ENCODE measurements around the gene FAM156B. TPM values are rescaled to one million over a fixed set of nuclear protein-coding genes. Genes with fewer than 3 reads are reported as not detected.
"Not testable (repeated sequence)": the region's sequence is repeated elsewhere in the genome, so short reads cannot be mapped to it uniquely, and the experiment has no call there.

FAM156B gene
- total RNA-seq, 6 experiments from 2014 or later: 2.6 to 12.4 (median 4.0) TPM

DNA sequence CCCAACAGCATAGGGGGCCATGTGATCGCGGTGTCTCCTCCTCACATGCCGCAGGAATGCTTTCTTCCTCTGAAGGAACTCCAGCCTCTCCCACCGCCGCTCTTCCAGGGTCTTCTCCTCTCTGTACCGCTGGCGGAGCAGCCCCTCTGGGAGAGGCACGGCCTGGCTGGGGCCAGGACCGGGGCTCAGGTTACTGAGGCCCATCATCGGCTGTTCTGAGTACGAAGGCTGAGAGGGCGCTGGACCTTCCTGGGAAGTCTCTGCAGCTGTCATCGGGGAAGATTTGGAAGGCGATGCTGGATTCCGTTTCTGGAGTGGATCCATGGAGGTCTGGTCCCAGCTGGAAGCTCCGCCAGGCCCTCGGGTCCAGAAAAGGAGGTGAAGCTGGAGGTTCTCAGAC, 51.1 kb downstream of the FAM156B start:
- DNase-seq; H3K27me3 ChIP-seq; ATAC-seq; H3K4me1 ChIP-seq; intact Hi-C loops (cut with DNase I); H3K4me3 ChIP-seq; H3K36me3 ChIP-seq; H3K27ac ChIP-seq; H3K9me3 ChIP-seq: not testable (repeated sequence)
- WGBS (ENCODE audit: insufficient coverage, low coverage, low lambda C conversion rate, missing lambda C conversion rate): no CpG with 5 or more reads among the region's 17 CpGs

DNA sequence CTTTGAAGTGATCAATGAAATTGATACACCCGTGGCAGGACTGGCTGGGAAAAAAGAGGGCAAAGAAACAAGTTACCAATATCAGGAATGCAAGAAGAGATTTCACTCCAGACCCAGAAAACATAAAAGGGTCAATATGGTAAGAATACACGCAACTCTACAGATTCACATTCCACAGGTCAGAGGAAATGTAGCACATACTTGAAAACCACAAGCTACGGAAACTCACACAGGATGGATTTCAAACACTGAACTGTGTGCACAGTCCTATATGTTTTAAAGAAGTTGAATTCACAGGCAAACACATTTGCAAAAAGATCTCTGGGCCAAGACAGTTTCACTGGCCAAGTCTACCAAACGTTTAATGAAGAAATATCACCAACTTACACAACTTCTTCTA, 52.2 kb downstream of the FAM156B start:
- intact Hi-C loops (cut with DNase I); DNase-seq; ATAC-seq; H3K36me3 ChIP-seq; H3K4me3 ChIP-seq; H3K9me3 ChIP-seq; H3K4me1 ChIP-seq; H3K27me3 ChIP-seq; H3K27ac ChIP-seq: not testable (repeated sequence)
- WGBS (ENCODE audit: insufficient coverage, low coverage, low lambda C conversion rate, missing lambda C conversion rate): no CpG with 5 or more reads among the region's 4 CpGs

DNA sequence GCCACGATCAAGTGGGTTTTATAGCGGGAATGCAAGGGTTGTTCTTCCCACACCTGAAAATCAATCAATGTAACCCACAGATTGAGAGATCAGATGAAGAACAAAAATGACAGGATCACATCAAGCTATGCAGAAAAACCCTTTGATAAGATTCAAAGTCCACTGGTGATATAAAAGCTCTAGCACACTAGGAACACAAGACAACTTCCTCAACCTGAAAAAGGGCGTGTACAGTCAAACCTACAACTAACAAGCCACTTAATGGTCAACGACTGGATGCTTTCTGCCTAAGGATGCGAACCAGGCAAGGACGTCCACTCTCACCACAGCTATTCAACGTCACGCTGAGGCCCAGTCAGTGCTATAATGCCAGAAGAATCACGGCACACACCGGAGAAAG, 52.8 kb downstream of the FAM156B start:
- H3K4me3 ChIP-seq; H3K4me1 ChIP-seq; H3K36me3 ChIP-seq; ATAC-seq; H3K9me3 ChIP-seq; H3K27me3 ChIP-seq; intact Hi-C loops (cut with DNase I); H3K27ac ChIP-seq; DNase-seq: not testable (repeated sequence)
- no CpG with 5 or more reads among the region's 10 CpGs for WGBS (ENCODE audit: insufficient coverage, low coverage, low lambda C conversion rate, missing lambda C conversion rate)

Other genes starting within 250 kb of the FAM156B start
- not detected for gene SSX7, start 242.4 kb upstream of the FAM156B start, total RNA-seq
- not detected for gene SSX2, start 190.2 kb upstream of the FAM156B start, total RNA-seq
- gene SSX2B, start 146.1 kb upstream of the FAM156B start, total RNA-seq: not detected
- not detected for gene SPANXN5, start 99.9 kb upstream of the FAM156B start, total RNA-seq
- not detected for gene XAGE5, start 86.0 kb upstream of the FAM156B start, total RNA-seq
- gene XAGE3, start 29.2 kb upstream of the FAM156B start, total RNA-seq: not detected
- 1 to 10 TPM; 4.5 to 9.7 (median 6.7) TPM for gene FAM156A, start 61.2 kb downstream of the FAM156B start, total RNA-seq
- gene GPR173, start 151.5 kb downstream of the FAM156B start, total RNA-seq: under 1 TPM in 3 of 6 experiments, not detected in 3; 0.13 to 0.51 (median 0.23) TPM
- gene TSPYL2, start 185.0 kb downstream of the FAM156B start, total RNA-seq: 1 to 10 TPM; 2.8 to 8.8 (median 4.9) TPM
- gene KANTR, start 196.8 kb downstream of the FAM156B start, total RNA-seq: 1 to 10 TPM; 2.2 to 6.1 (median 4.0) TPM